PFSK-1 (cell line): ENCODE results near the gene RO60.

Experiments used
- FOXP2 ChIP-seq: optimal IDR thresholded peaks from 2 replicates; pipeline ENCODE3; 2011; ENCODE audit warnings: borderline replicate concordance, control low read depth, inconsistent platforms; ENCODE audit not compliant: insufficient read depth; ENCODE audit errors: extremely low read length, extremely low read depth
- POLR2AphosphoS5 ChIP-seq: IDR thresholded peaks from 2 replicates; pipeline ENCODE4 v1.6.1; 2012; ENCODE audit warnings: low read depth, mild to moderate bottlenecking, control low read depth, low read length, moderate library complexity
- SIN3A ChIP-seq: IDR thresholded peaks from 2 replicates; pipeline ENCODE4 v1.6.1; 2012; ENCODE audit warnings: mild to moderate bottlenecking, low read length, moderate library complexity, borderline replicate concordance; ENCODE audit not compliant: insufficient read depth
- TAF1 ChIP-seq: IDR thresholded peaks from 2 replicates; pipeline ENCODE4 v1.6.1; 2012; ENCODE audit warnings: low read length, control low read depth, borderline replicate concordance; ENCODE audit not compliant: insufficient read depth
- TF ChIP-seq, protein P1 (sequence below), 2 experiments: IDR thresholded peaks; 2 replicates each; pipeline versions ENCODE4 v1.6.1 to v1.8.0; 2011 to 2012; ENCODE audit warnings: low read depth in 2 of 2, low read length in 2 of 2, control low read depth in 1 of 2, inconsistent platforms in 1 of 2, mild to moderate bottlenecking in 1 of 2, moderate library complexity in 1 of 2; ENCODE audit not compliant: insufficient read depth in 1 of 2

Gene RO60

DNA sequence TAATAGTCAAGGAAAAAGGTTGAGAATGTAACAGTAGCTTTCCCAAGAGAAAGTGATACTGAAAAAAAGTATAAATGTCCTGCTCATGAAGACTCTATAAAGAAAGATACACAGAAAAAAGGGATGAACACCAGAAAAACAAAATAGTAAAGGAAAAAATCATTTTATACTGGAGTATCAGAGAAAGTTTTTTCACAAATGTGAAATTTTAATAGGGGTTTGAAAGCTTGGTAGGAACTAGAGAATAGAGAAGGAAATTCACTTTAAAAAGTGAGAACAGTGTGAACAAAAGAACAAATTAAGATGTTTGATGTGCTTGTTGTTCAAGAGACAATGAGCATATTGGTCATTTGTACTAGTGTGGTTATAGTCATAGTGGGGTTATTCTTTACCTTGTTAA is 25.8 kb upstream of the RO60 start:
- TF ChIP-seq POLR2AphosphoS5 (no peak), TAF1 (no peak), SIN3A (no peak), FOXP2 (no peak)
- TF ChIP-seq, protein P1, sequence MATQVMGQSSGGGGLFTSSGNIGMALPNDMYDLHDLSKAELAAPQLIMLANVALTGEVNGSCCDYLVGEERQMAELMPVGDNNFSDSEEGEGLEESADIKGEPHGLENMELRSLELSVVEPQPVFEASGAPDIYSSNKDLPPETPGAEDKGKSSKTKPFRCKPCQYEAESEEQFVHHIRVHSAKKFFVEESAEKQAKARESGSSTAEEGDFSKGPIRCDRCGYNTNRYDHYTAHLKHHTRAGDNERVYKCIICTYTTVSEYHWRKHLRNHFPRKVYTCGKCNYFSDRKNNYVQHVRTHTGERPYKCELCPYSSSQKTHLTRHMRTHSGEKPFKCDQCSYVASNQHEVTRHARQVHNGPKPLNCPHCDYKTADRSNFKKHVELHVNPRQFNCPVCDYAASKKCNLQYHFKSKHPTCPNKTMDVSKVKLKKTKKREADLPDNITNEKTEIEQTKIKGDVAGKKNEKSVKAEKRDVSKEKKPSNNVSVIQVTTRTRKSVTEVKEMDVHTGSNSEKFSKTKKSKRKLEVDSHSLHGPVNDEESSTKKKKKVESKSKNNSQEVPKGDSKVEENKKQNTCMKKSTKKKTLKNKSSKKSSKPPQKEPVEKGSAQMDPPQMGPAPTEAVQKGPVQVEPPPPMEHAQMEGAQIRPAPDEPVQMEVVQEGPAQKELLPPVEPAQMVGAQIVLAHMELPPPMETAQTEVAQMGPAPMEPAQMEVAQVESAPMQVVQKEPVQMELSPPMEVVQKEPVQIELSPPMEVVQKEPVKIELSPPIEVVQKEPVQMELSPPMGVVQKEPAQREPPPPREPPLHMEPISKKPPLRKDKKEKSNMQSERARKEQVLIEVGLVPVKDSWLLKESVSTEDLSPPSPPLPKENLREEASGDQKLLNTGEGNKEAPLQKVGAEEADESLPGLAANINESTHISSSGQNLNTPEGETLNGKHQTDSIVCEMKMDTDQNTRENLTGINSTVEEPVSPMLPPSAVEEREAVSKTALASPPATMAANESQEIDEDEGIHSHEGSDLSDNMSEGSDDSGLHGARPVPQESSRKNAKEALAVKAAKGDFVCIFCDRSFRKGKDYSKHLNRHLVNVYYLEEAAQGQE (IDR thresholded peaks at IDR 0.05; ENCODE audit: insufficient read depth in 1 of 2, low read depth in 2 of 2, low read length in 2 of 2), result no peak

DNA sequence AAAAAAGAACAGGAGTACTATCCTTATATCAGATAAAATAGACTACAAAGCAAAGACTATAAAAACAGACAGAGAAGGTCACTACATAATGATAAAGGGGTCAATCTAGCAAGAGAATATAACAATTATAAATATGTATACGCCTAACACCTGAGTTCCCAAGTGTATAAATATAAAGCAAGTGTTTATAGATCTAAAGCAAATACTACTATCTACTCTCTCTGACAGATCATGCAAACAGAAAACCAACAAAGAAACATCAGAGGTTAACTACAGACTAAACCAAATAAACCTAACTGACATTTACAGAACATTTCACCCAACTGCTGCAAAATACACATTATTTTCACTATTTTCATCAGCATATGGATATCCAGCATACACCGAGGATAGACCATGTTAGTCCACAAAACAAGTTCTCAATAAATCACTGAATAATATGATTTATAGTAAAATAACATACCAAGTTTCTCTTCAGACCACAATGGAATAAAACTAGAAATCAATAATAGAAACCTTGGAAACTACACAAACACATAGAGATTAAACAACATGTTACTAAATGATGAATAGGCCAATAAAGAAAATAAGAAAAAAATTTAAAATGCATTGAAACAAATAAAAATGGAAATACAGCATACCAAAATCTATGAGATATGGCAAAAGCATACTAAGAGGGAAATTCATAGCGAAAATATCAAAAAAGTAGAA is 22.9 kb upstream of the RO60 start:
- no peak for TF ChIP-seq POLR2AphosphoS5
- TF ChIP-seq, protein P1 (IDR thresholded peaks at IDR 0.05; ENCODE audit: insufficient read depth in 1 of 2, low read depth in 2 of 2, low read length in 2 of 2), result no peak
- TF ChIP-seq SIN3A, result no peak
- no peak for TF ChIP-seq TAF1
- TF ChIP-seq FOXP2, result no peak

- TF ChIP-seq, protein P1 (IDR thresholded peaks at IDR 0.05; ENCODE audit: insufficient read depth in 1 of 2, low read depth in 2 of 2, low read length in 2 of 2), result no peak
- TF ChIP-seq SIN3A, result no peak
- no peak for TF ChIP-seq FOXP2
- TF ChIP-seq TAF1, result no peak
- no peak for TF ChIP-seq POLR2AphosphoS5
Observed at GRCh38 chr1:193040011-193040410, 19.4 kb upstream of the RO60 start.

DNA sequence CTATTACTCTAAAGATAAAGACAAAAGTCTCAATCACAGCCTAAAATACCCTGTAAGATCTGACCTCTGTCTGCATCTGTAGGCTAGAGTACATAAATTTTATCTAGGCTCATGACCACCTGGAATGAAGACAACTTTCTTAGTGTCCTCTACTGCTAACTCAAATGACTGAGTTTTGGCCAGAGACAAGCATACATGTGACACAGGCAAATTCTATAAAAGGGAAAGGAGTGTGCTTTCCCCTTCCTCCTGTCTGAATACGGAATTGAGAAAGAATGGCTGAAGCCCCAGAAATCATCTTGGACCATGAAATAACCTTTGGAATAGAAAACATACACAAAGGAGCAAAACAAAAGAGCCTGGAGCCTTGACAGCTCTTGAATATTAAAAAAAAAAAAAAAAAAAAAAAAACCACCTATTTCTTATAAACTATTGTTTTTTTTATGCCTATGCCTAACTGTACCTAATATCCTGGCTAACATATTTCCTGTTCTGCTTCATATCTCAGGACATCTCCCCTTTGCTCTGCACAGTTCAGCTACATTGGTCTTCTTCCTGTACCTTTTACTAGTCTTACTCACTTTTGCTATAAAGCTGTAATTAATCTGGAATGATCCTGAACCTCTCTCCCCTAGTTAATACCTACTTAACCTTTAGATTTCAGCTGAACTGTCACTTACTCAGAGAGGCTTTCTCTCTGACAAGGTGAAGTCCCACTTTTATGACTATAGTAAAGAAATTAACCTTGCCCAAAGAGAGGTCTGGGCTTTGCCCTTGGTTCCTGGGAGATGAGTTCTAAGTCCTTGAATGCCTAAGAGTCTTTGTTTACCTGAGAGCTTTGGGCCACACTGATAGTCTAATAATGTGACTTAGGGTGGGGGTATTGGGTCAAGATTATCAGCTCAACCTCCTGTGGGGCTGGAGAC is 16.4 kb upstream of the RO60 start:
- TF ChIP-seq, protein P1 (IDR thresholded peaks at IDR 0.05; ENCODE audit: insufficient read depth in 1 of 2, low read depth in 2 of 2, low read length in 2 of 2), result no peak
